Stimulated activated naive CD4-positive, alpha-beta T cell (primary cell): Measurements from ENCODE around the gene PCGF3.
"Not testable (repeated sequence)": the region's sequence is repeated elsewhere in the genome, so short reads cannot be mapped to it uniquely, and the experiment has no call there.

ENCODE experiments used
- DNase-seq, 6 experiments: peaks; one replicate each; lab custom pipeline; 2025; lab: John Stamatoyannopoulos, UW

PCGF3 gene

DNA sequence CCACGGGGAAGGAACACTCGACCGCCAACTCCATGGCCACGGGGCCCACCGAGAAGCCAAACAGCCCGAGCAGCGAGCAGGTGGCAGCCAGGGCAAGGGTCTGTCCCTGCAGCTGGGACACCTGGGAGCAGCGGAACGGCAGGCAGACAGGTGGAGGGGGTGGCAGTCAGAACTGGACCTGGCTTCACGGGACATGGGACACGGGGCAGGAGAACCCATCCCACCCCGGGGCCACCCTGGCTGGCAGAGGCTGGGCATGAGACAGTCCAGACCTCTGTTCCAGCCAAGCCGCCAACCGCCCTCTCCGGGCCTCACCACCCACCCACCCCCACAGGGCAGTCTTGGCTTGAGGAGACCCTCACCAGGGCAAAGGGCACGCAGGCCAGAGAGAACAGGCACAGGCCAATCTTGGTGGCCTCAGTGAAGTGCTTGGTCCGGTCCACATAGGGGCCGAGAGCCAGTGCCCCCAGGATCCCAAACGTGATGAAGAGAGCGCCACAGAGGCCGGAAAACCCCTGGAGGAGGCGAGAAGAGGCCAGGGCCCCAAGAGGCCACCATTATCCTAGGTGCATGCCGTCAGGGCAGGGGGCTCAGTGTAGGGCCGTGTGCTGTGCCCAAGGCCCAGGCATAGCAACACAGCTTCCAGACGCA, 22.3 kb upstream of the PCGF3 start:
- DNase-seq, result no peak

DNA sequence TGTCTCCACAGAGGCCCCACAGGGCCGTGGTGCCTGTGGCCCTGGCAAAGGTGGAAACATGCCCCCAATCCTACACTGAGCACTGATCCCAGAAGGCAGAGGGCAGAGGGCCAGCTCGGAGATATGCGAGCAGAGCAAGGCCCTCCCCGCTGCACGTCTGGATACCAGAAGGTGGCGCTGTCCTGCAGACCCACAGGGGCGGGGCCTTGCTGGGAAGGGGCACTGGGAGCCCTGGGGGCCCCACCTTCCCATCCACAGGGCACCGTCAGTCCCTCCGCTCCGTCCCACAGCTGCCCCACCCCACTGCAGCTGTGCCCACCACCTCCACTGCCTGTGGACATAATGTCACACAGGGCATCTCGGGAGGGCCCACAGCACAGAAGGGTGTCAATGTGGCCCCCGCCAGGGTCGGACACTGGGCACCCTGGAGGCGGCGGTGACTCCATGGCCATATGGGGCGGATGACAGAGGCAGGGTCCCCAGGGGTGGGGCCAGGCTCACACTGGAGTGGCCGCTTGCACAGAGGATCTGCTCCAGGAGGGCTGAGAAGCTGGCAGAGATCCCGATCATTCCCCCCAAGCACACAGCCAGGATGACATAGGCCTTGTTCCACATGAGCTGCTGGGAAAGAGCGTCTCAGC, 21.5 kb upstream of the PCGF3 start:
- DNase-seq, result peak in 3 of 6 experiments; percentile 16 to 22 (median 22)

DNA sequence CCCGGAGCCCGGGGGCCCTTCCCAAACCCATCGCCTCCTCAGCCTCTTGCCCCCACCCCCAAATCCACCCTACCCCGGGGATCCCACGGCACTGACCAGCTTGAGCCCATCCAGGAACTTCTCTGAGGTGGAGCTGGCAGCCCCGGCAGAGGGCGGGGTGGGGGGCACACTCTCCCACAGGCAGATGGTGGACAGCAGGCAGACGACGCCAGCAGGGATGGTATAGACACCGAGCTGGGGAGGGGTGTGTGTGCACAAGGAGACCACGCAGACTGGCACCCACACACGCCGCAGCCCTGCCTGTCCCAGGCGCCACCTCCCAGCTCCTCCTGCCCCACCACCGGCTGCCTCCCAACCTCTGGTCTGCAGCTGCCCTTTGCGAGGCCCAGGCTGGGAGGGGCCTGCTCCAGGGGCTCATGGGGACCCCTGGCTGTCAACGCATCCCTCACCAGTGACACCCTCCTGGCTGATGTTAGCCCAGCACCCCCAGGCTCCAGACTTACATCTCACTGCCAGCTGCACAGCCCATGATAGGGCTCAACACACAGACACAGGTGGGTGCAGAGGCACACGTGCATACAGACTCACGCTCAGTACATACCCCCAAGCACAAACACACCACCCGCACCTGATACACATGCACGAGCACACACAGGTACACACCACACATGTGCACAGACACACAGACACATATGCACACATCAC, 20.9 kb upstream of the PCGF3 start:
- no peak for DNase-seq

DNA sequence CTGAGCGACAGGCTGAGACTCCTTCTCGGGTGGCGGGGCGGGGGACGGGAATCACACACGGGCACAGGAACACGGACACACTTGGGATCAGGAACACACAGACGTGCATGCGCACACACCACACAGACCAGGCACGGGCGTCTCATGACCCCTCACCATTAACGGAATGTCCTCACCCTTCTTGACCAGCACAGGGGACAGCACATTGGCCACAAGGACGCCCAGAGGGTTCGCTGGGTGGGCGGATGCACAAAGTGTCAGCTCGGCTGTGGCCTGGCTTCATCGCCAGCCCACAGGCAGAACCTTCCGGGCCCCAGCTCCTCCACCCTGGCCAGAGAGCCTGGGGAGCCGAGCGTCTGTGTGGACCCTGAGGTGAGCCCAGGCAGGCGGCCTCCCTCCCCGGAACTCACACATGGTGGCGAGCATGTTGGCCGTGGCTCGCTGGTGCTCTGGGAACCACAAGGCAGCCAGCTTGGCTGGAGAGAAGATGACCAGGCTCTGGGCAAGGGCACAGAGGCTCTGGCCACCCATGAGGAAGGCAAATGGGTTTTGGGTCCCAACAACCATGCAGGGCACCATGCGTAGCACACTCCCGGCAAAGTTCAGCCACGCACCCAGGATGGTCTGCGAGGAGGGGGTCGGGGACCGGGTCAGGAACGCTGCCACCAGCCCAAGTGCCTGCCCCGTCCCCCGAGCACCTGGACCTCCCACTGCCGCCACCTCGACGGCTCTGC, 19.8 kb upstream of the PCGF3 start:
- DNase-seq, result no peak

DNA sequence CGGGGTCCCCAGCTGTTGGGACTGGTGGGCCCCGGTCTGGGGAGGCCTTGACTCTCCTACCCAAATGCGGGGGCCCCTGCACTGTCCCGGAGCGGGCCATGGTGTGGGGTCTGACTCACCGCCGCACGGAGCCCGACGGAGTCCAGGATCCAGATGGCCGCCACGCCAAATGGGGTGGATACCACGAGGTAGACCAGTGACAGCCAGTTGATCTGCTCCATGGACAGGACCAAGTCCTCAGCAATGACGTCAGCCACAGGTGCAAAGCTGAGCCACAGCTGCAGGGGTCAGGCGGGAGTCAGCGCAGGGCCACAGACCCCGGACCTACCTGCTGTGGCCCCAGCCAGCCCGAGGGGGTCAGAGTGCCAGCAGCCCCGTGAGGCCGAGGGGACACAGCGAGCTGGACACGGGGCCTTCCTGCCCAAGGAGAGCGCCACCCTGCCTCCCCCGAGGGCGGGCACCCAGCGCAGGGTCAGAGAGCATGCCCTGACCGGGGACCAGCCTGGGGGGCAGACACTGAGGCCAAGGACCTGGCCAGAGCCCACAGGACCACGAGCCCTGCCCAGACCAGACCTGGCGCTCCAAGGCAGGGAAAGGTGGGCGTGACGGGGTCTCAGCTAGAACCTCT, 19.1 kb upstream of the PCGF3 start:
- no peak for DNase-seq

DNA sequence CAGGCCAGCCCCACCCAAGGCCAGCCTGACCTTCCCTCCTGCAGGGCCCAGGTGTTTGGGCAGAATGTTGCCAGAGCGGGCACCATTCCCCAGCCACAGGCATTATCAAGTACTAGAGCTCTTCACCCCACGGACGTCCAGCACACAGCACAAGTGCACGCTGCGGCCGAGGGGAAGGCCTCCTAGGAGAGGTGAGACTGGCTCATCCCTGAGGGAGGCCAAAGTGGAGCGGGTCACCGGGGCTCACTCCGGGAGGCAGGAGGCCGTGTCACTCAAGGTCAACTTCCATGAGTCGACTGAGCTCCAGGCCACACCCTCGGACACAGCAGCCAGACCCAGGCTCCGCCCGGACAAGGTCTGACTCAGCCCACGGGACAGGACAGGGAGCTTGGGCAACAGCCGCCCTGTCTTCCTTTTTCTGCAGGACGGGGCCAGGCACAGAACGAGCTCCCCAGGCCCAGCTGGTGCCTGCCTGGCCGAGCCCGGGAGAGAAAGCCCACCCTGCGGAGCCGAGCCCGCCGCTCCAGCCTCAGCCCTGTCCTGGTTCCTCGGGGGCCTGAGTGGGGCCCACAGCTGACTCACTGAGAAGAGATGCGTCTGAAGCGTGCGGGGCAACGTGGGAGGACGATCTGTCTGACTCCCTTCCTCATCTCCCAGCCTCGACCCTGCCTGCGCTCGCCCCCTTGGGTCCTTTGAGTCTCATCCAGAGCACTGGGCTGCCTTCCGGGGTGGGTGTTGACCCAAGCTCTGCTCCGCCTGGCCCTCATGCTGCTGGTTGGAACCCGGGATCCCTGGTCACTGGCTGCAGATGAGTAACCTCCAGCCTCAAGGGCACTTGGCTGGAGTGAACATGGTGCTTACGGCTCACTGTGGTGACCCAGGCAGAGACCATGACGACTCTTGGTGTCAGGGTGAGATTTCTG, 18.3 kb upstream of the PCGF3 start:
- DNase-seq, result no peak

DNA sequence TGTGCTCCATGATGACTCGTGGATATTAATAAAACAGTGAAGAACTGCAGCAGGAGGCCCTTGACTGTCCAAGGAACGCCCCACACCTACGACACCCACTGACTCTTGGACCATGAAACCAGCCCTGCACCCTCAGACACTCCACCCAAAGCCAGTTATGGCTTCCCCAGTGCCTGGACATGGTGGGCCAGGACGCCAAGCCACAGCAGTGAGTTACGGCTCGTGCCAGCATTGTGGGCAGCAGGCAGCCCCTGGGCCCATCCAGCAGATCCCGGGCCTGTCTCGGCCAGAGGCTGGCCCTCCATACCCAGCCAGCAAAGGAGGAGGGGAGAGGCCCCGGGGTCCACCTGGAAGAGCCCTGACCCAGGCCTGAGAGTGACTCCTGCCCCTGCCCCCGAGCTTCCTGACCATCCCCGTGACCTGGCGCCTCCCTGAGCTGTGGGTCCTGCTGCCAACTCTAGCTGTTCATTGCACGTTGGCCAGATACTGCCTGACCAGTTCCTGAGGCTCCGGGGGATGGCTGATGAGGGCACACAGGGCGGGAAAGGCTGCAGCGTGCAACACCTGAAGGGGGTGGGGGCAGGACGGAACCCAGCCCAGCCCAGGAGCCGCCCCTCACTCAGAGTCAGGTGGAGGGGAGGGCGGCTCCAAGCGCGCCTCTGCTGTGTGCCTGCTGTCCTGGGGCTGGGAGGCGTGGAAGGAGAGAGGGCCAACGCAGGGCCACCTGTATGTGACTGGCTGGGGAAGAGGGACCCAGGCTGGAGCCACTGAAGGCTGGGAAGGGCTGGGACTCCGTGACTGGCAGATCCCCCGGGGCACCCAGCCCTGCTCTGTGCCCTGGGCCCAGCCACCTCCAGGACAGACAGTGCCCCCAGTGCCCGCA, 17.4 kb upstream of the PCGF3 start:
- DNase-seq, result no peak

DNA sequence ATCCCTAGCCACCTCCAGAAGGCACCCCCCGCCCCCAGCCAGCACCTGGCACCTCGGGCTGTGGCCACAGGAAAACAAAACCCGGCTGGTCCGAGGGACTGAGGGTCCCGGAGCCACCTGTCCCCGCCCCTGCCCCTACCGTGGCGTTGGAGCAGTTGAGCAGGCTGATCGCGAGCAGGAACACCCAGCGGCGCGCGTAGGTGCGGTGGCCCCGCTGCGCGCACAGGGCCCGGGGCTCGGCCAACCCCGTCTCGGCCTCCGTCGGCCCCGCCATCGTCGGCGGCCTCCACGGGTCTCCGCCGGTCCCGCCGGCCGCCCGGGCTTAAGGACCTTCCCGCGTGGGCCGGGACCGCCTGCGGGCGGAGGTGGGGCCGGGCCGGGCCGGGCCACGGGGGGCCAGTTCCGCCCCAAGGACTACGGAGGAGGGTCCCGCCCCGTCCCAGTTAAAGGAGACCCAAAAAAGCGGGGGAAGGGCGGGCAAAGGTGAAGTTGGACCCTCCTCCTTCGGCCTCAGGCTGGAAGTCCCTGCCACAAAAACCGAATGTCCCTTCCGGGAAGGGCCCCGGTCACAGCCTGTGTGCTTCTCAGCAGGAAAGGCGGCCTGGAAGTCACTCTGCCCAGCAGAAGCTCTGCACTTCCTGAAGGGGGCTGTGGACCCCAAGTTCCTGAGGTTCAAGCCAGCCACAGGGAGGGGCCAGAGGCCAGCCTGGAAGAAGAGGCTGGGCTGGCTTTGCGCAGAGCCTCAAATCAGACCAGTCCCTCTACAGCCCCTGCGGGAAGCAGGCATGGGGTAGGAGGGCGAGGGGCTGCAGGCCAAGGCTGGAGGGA, 16.6 kb upstream of the PCGF3 start, which contains the start of gene SLC49A3:
Gene SLC49A3, minus strand, starts transcription at position 298 of the 828 bp plus-strand sequence. Its CDS starts 24 bp downstream, at position 274.
- no peak for DNase-seq

DNA sequence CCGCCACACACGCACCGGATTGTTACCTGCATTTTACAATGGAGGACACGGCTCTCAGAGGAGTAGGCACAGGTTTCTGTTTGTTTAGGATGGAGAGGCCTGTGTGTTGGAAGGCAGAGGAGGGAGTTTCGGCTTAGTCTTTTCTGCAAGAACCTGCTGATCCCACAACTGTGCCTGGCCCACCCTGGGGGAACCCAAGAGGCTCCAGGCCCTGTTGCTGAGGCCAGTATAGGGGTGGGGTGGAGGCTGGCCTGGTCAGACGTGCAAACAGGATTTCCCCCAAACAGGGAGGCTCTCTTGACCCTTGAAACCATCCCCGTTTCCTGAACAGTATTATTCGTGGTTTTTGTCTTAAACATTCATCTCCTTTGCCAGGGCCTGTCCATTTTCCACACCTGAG, 15.9 kb upstream of the PCGF3 start:
- DNase-seq, result no peak

DNA sequence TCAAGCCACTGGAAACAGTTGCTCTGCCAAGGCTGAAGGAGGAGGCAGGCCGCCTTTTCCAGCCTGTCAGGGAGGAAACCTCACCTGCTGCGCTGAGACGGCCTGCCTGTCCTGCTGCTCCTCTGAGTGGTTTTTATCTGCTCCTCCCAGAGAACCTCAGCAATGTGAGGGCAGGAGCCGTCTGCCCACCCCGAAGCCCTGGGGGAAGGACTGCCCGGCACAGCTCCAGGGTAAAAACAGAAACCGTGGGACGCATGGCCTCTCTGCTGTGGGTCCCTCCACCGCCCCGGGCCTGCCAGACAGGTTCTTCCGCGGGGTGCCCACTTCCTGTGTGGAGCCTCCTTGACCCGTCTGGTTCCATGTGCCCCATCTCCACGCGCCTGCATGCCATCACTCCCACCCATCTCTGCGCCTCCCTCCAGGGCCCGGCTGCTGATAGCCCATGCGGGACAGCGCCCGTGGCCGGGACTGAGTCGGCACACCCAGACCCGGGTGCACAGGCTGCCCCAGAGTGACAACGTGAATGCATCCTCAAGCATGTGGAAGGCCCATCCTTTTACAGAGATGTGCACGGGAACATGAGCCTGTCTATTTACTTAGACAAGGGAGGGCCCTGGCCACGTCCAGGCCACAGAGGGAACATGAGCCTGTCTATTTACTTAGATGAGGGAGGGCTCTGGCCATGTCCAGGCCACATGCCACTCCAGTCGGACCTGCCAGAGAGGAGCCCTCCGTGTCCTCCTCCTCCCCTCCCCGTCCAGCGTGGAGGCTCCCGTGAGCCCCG, 12.7 kb upstream of the PCGF3 start:
- no peak for DNase-seq

DNA sequence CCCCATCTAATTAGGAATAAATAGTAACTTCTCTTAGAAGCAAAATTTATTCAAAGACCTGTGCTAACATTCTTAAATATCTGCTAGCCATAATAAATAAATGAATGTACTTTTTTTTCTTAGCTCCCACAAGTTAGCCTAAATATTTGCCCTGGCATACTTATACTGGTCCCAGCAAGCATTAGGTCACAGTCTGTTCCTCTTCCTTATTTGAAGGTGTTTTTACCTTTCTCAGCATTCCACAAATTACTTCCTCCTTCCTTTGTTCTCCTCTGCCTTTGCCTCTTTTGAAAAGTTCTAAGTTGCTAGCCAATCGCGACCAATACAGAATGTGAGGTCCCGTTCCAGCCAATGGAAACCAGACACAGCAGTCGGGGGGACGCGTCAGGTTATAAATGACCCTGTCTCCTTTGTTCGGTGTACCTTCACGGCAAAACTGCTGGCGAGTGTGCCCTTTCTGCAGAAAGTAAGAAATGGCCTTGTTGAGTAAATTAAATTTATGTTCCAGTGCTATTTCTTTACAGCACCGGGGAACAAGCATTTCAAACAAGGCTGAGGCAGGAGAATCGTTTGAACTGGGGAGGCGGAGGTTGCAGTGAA, 11.2 kb upstream of the PCGF3 start:
- not testable (repeated sequence) for DNase-seq

DNA sequence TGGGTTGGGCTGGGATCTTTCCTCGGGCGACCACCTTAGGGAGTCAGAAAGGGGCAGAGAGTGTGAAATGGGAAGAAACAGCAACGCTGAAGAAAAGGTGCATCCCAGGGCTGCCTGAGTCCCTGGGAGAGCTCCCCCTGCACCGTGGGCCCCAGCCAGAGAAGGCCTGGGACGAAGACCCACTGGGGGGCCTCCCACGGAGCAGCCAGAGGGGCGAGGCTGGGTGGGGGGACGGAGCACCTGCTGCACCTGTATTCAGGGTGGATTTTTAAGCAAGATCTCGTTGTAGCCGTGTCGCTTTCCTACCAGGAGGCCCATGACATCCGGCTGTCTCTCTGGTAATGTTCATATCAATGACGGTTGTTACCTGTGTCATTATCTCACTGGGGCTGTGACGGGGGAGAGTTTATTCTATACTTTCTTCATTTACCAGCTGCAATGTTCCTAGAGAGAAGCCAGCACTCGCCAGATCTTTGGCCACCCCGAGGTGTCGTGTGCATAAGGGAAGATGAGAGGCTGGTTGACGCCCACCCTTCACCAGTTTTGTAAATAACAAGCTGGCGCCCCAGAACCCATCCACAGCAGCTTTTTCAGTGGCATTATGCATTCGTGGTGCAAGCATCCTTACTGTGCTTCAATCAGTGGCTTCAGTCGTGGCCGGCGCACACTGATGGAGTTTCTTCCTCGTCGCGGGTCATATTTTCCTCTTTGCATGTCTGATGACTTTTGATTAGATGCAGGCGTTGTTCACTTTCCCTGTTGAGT, 5.6 kb upstream of the PCGF3 start:
- DNase-seq, result no peak

DNA sequence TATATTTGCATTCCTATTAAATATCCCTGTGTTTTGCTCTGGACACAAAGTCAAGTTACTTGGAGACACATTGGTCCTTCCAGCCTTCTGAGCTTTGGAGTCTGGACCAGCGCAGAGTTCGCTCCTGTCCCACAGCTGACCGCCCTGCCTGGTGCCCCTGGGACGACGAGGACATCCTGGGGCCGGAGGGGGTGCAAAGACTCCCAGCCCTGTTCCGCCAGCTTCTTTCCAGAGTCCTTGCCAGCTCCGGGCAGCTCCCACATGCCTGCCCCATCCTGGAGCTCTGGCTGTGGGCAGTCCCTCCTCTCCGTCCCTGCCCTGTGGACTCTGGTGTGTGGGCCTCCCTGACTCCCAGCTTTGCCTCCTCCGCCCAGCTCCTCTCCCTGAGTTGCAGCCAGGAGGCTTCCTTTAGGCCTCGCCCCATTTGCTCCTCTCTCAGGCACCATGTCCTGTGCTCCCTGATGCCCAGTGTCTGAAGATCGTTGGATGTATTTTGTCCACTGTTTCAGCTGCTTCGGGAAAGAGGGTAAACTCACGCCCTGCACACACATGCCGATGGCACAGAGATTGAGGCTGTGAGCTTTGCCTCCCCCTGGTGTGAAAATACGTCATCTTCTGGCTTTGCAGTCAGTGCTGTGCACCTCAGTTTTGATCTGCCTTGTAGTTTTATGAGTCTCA, 4.9 kb upstream of the PCGF3 start:
- DNase-seq, result no peak

DNA sequence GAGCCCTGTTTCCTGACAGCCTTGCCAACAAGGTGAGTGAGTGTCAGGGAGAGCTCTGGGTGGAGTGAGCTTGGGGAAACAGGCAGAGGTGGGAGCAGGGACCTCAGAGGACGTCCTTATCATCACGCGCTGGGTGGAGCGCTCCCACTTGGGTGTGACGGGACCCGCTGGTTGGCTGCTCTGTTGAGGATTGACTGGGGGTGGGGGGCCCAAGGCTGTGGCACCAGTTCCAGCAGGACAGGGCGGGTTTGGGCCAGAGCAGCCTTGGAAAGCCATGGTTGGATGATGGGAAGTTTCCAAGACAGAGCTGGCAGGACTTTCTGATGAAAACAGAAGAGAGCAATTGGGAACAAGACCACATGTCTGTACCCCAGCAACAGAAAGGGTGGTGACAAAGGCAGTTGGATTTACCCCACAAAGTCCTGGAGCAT, 3.0 kb upstream of the PCGF3 start:
- no peak for DNase-seq

DNA sequence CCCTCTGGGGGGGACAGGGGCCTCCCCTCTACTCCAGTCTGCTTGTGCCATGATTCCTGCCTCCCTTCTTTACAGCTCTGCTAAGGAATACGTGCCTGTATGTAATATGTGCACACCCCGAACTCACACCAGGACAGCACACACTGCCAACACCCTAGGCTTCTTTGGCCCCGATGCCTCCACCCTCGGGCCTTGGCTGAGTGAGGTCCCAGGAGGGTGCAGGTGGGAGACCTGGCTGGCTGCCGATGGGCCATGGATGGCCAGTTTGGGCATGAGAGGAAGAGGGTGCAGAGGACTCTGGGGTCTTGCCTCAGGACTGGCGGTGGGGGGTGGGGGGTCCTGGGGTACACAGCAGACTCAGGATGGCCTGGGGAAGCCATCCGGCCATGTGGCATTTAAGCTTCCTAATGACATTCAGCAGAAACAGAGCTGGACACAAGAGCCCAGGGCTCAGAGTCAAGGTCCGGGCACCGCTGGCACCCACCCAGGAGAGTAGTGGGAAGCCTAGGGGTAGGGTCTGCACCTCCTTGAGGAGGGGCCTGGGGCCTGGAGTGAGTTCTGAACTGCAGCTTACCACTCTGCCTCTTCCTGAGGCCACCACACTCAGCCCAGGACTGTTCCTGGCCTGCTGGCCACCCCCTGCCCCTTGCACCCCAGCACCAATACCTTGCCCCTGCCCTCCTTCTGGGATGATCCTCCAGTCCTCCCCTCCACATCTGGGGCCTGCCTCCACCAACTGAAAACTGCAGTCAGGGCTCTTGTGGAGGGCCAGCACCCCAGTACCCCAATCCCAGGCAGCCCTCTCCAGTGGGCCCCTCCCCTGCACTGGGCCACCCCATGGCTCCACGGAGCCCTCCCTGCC, 2.1 kb upstream of the PCGF3 start:
- DNase-seq, result no peak
